HG03571 (cell line): ENCODE data around the gene ST8SIA6.
"Not testable (repeated sequence)": the region's sequence is repeated elsewhere in the genome, so short reads cannot be mapped to it uniquely, and the experiment has no call there.

Experiments used
- ATAC-seq: cut with Tn5 transposase; IDR thresholded peaks from one replicate; pipeline ENCODE4 v1.9.1; 2021; ENCODE audit not compliant: unreplicated experiment

ST8SIA6 gene

DNA sequence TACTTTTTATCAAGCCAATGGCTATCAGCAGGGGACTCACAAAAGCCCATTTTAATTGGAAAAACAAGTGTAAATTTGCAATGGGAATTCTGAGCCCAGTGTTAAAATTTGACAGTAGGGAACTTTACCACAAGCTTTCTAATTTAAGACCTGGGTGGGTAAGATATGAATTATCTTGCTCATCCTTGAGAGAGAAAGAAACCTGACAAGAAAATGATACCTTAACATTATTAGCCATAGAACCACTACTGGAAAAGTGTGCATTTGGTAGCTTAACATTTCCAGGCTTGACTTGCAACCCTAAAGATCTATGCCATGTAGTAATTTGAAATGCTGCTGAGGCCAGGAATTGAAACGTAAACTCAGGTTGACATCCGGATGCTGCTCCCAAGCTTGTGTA is 2.7 kb upstream of the ST8SIA6 start:
- no peak for ATAC-seq

DNA sequence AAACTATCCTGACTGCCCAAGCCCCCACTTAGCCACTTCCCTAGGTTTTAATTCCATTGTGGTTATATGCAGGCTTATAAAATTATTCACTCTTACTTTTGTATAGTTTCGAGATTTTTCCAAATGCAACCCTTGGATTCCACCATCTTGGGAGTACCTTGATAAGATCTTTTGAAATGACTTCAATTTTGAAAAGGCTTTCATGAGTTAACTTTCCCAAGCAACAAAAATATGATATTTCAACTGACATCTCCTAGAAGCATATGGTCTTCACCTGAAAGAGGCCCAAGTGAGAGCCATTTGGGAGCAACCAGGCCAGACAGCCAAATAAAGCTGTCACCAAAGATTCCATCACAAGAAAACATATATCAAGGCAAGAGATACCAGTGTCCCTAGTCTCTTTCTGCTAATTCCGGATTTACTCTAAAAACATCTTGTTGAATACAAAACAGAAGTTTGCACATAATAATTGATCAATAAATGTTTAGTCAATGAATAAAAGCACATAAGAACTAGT is 1.7 kb upstream of the ST8SIA6 start:
- ATAC-seq, result no peak

DNA sequence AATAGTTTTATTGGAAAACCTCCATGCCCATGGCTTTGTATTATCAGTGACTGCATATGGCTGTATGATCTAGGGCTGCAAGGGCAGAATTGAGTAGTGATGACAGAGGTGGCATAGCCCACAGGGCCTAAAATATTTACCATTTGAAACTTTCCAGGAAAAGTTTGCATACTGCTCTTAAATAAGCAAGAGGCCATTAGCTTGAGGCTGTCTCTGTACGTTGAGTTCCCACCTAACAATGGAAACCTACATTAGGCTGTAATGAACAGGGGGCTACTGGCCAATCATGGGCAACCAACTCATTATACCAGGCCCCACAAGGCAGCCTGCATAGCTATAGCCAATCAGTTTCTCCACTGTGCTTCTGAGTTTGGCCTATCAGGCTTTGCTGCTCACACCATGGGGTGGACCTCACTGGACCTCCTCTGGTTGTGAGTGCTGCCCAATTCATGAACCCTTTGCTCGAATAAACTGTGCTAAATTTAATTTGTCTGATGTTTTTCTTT is 673 bp upstream of the ST8SIA6 start:
- ATAC-seq, result no peak

DNA sequence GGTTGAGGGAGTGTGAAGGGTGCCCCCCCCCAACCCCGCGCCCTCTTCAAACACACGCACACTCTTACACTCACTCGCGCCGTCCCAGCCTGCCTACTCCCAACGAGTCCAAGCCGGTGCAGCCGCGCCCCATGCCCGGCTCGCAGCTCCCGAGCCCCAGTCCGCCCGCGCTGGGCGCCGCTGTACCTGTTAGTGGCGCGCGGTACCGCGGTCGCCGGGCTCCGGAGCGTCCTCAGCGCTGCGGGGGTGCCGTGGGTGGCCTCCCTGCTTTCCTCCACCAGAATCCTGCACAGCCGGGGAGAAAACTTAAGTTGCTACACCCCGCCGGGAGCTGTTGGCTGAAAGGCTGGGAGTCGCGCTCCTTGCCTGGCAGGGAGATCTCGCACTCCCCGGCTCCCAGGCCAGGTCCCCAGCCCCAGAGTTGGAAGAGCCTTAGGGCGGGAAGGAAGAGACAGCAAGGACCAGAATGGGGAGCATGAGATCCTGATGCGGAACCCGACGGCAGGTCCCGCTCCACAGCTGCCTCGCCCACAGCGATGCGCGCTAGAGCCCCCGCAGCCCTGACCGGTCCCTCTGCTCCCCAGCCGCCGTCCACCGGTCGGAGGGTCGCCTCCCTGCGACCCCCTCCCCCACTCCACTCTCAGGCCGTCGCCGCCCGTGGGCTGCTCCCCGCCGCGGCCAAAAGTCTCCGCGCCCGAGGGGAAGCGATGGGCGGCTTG is 863 bp downstream of the ST8SIA6 start:
- ATAC-seq, result no peak

DNA sequence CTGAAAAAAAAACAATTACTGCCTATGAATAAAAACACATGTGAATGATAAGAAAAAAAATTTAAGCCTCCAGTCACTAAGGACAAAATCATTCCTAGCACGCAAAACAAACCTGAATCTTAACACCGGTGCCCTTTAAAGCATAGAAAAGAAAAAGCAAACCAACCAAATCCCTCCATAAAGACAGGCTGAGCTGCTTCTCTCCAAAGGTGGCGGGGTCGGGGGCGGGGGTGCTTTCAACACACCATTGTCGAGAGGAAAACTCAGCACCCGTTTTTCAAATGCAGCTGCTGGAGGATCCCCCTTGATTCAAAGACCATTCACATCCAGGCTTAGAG is 1.4 kb downstream of the ST8SIA6 start:
- ATAC-seq, result no peak

DNA sequence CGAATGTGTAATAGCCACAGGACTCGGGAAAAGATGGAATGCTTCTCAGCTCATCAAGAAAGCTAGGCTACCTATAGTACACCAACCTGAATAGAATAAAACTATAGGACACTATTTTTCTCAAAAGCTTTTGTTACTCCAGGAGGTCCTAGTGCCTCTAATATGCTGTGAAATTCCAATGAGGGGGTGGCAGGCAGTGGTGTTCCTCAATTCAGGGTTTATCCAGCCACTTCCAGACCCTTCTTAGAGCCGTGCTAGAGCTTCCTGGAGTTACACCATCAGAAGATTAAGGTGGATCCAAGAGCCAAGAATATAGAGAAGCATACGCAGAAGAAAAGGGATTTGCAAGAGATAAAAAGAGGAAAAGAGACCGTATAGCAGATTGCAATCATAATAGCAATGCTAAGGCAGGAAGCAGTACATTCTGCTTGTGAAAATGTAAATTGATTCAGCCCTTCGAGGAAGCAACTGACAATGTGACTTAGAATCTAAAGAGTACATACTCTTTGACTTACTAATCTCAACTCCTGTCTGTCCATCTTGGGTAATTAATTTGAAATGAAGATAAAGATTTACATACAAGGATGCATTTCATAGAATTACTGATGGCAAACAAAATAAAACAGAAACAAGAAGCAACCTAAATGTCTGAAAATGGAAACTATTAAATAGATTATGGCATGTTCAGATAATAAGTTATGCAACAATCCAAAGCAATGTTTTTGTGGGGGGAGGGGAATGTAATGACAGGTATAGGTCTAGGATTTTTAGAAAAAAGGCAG is 2.1 kb downstream of the ST8SIA6 start:
- no peak for ATAC-seq

DNA sequence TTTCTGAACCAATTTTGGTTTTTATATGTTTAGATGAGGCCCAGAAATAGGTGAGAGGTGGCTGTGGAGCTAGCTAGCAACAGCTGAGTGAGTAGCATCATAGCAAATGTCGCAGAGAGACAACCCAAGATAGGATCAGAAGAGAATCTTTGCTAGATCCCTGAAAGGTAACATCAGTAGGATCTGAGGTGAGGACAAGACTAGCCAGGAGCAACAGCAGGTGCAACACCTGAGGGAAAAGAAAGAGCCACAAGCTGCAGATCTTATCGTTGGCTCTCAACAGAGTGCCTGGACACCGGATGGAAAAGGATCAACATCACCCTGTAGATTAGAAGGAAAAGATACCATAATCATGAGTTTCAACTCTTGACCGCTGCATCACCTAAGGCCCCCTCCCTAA is 4.4 kb downstream of the ST8SIA6 start:
- no peak for ATAC-seq

DNA sequence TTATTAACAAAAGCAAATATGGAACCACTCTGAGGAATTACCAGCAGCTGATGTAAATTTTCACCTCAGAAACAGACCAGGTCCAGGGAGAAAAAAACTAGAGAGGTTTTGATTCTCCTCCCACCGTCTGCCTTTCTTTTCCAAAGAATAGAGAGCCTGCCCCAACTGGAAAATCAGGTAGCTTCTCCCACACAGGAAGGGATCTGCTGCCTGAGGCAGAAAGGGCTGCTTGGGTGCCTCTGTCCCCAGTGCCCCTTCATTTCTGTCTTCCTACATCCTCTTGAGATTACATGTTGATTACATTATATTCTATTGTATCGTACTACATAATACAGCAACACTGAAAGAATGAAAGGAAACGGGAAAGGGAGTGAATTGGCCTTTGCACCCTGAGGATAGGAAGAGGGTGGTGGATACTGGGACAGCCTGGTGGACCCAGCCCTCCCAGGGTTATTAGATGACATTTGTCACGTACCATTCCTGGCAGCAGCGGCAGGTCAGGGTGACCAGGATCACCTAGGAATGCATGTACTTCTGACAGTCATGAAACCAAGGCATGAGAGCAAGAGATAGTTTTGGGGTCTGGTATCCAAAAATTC is 8.9 kb downstream of the ST8SIA6 start:
- no peak for ATAC-seq

DNA sequence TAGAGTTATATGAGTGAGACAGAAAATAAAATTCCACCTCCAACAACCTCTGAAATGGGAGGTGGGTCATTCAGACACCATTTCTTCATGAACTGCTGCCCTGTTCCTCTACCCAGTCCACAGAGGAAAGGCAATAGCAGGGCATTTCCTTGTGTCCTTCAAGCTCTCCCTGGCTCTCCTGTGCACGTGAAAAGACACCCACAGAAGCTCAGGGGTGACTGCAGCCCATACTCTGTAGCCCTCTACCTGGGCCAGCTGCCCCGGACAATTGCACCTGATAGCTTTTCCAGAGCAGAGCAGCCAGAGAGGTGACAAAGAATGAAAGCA is 10.0 kb downstream of the ST8SIA6 start:
- ATAC-seq, result no peak

DNA sequence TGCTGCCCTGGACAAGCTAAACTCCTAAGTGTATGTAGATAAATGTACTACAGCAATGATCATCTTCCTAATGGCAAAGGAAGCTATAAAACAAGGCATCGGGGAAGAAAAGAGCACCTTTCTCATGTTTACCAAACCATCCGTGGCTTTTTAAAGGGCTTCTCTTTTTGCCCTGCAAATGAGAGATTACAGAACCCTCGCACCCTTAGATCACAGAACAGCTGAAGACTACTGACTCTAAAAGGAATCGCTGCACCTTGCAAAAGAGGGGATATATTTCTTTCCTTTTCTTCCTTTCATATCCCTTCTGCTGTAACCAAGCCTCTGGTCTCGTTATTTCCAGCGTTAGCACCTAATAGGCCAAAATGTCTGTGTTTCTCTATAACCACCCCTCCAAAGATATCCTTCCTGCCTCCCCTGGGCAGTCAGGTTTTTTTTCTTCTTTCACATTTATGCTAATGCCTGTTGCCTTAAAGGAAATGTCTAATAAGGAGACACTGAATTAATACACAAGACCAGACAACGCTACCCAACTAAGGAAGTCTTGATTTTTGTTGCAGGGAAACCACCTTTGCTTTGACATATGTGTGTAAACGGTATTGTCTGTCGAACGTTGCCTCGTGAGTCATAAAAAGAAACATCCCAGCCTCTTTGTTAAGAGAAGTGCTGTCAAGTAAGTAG is 10.5 kb downstream of the ST8SIA6 start:
- peak; percentile 79 for ATAC-seq

DNA sequence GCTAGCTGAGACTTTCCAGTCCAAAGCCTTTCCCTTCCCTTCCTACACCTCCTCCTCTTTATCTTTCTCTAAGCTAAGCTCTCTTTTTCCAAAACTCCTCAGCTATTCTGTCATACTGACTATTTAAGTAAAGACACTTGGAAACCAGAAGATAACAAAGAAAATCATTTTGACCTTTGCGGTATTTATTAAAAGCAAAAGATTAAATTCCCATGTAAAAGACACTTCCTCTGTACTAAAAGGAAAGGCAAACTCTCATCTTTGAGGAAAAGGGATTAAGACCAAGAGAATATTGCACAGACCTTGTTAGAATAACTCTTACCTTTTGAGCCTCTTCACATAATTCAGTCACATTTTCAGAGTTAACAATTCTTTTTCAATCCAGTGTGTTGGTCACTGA is 15.8 kb downstream of the ST8SIA6 start:
- no peak for ATAC-seq

DNA sequence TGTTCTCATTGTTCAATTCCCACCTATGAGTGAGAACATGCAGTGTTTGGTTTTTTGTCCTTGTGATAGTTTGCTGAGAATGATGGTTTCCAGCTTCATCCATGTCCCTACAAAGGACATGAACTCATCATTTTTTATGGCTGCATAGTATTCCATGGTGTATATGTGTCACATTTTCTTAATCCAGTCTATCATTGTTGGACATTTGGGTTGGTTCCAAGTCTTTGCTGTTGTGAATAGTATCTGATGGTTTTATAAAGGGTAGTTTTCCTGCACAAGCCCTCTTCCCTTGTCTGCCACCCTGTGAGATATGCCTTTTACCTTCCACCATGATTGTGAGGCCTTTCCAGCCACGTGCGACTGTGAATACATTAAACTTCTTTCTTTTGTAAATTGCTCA is 17.8 kb downstream of the ST8SIA6 start:
- not testable (repeated sequence) for ATAC-seq

DNA sequence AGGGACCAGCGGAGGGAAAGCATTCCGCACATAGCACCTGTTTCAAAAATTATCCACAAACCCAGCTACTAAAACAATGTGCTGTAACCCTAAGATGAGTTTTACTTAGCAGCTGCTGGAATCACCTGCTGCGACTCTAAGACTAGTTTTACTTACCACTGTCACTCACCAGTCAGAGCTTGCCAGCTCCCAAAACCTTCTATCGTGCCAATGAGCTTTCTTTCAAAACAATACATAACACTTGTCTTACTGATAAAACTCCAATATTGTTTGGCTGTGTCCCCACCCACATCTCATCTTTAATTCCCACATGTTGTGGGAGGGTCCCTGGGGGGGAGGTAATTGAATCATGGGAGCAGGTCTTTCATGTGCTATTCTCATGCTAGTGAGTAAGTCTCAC is 18.4 kb downstream of the ST8SIA6 start:
- ATAC-seq, result no peak

DNA sequence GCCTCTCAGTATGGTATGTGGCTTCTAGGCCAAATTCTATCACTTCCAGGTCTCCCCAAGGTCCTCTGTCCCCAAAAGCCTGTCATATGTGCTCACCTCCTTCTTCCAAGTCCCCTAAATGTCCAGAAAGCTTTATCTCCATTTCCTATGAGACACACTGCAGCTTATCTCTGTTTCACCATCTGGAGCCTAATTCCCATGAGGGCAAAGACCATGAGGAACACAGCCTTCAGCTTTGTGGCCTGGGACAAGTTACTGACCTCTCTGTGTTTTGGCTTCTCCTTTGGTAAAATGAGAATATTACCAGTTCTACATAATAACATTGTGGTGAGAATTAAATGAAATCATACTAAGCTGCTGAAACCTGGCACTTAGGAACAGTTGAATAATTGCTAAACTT is 19.2 kb downstream of the ST8SIA6 start:
- ATAC-seq, result no peak

DNA sequence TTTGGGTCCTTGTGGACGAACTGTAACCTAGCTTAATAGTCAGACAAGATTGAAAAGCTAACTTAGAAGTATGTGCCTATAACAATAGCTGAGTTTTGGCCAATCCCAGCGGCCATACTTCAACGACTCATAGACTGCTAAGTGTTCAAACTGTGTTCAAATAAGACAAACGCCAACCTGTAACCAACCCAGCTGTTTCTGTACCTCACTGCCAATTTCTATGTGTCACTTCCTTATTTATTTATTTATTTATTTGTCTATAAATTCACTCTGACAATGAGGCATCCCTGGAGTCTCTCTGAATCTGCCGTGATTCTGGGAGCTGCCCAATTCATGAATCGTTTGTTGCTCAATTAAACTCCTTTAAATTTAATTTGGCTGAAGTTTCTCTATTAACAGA is 21.7 kb downstream of the ST8SIA6 start:
- ATAC-seq, result no peak

DNA sequence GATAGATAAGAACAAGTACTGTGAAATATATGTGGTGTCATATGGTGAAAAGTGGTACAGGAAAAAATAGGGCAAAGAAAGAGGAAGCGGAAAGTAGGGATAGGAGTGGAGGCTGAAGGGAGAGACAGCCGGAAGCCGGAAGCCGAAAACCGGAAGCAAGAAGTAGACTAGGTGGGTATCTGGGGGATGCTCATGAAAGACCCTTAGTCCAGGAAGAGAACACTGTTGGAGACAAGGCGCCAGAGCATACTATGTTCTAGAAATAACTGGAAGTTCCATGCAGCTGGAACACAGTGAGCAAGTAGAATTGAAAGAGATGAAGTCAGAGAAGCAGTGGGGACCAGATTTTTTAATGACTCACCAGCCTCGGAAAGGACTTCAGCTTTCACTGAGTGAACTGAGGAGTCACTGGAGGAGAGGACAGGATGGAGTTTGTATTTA is 22.5 kb downstream of the ST8SIA6 start:
- ATAC-seq, result no peak

DNA sequence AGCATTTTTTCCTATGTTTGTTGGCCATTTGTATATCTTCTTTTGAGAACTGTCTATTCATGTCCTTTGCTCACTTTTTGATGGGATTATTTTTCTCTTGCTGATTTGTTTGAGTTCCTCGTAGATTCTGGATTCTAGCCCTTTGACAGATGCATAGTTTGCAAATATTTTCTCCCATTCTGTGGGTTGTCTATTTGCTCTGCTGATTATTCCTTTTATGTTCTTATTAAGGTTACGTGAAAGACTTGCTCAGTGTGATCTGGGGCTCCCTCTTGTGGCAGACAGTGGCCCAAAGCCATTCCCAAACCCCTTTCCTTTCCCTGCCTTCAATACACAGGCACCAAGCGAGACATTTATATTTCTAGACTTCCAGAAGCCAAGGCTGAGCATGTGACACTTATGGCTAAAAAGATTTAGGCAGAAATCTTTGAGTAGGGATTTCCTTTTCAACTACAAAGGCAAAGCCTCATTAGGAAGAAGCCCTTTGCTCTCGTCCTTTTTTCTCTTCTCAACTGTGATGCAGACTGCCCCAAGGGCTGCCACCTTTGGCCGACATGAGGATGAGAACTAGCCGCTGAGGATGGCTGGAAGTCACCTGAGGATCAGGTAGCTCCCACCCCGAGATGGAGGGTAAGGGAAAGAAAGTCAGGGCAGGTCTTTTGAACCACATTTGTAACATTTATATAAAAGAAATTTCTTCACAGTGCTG is 23.6 kb downstream of the ST8SIA6 start:
- no peak for ATAC-seq

DNA sequence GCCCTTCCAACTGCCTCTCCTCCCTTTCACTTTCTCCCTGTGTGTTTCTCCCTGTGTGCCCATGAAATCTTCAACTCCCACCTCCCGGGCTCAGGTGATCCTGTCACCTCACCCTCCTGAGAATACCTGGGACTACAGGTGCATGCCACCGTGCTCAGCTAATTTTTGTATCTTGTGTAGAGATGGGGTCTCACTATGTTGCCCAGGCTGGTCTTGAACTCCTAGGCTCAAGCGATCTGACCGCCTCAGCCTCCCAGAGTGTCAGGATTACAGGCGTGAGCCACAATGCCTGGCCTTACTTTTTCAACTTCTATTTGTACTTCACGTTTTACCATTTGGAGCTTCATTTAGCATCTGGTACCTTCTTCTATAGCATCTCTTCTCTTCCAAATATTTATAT is 24.9 kb downstream of the ST8SIA6 start:
- ATAC-seq, result no peak

DNA sequence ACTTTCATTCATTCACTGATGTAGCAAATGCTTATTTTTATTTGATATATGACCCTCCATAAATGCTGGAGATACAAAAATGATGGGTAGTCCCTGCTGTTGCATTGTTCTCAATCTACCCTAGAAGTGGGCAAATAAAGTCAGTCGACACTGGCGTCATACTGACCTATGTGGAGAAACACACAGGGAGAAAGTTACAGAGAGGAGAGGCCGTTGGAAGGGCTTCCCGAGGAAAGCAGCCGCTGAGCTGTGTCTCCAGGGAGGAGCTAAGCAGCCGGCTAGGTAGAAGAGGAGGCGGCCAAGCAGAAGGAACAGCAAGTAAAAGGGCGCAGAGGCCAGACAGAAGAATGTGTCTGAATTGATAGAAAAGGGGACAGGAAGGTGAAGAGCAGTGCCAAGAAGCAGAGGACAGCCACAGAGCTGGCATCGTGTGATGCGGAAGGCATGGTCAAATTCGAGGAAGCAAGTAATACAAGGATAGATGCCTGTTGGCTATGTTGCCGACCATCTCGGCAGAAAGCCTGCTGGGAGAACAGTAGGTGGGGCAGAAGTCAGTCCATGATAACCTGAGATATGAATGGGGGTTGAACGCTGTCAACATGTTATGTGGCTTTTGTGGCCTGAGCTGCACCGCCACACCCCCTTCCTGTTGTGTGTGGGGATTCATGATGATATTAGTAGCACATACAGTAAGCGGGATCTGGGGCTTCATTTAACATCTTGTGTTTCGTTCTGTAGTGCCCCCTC is 25.9 kb downstream of the ST8SIA6 start:
- peak; percentile 64 for ATAC-seq

DNA sequence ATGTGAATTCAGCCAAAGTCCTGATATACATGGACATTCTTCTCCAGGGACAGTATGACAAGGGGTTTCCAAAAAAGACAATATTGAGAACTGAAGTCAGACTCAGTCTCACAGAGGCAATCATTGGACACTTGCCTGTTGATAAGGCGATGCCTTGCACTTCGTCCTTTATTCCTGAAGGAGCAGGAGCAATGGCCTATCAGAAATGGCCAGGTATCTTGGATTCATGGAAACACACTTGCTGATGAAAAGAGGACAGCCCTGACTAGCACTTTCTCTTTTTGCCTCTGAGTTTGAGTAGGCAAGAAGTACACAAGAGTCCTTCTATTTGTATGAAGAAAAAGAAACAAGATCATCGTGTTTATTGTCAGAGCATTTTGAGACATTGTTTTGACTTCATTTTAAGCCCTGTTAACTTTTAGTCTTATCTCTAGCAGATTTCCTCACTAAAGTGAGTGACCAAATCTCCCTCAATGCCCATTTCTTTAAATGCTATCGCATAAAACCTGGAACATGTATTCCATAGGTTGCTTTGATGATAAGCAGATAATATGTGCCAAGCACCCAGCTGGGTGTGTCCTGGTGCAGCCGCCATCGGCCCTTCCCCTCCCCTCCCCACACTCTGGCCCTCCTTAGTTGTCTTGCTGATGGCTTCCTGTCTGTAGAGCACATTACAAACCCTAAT is 26.6 kb downstream of the ST8SIA6 start:
- no peak for ATAC-seq
